ENCODE measurements around the gene SLC12A6.
"Not testable (repeated sequence)": the region's sequence is repeated elsewhere in the genome, so short reads cannot be mapped to it uniquely, and the experiment has no call there.

The SLC12A6 gene

DNA sequence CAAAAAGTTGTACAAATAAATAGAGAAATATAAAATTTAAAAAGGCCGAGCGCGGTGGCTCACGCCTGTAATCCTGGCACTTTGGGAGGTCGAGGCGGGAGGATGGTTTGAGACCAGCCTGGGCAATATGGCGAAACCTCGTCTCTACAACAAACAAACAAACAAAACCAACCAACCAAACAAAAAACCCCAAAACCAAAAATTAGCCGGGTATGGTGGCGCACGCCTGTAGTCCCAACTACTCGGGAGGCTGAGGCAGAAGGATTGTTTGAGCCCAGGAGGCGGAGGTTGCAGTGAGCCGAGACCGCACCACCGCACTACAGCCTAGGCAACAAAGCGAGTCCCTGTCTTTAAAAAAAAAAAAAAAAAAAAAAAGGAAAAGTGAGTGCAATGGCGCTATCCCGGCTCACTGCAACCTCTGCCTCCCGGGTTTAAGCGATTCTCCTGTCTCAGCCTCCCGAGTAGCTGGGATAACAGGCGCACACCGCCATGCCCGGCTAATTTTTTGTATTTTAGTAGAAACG lies 4.7 kb upstream of the SLC12A6 start:
- Histone ChIP-seq H3K4me3 (ENCODE audit: low read depth, low read length) (peak overlapping the region; percentile 76), H3K27ac (ENCODE audit: extremely low read depth, low read depth, low read length) (peak overlapping the region; percentile 40), H3K36me3 (ENCODE audit: control insufficient read depth in 2 of 2, insufficient read depth in 1 of 2, low read length in 2 of 2) (peaks cover 6 to 23% of the 10 kb centered on the region in 2 experiments; a peak in 2 of 3 replicates)
- not testable (repeated sequence) for H3K4me1 ChIP-seq (ENCODE audit: control insufficient read depth, insufficient read depth, low read length); H3K9me3 ChIP-seq (ENCODE audit: control insufficient read depth, insufficient read depth, low read depth, low read length)
- 0 out of 2 replicates have a peak, but pooled peaks have one; percentile 0 for TF ChIP-seq ZNF391 (tag by site-specific recombination; IDR thresholded peaks at IDR 0.05; ENCODE audit: borderline replicate concordance, low read depth)
- TF ChIP-seq, protein P1, sequence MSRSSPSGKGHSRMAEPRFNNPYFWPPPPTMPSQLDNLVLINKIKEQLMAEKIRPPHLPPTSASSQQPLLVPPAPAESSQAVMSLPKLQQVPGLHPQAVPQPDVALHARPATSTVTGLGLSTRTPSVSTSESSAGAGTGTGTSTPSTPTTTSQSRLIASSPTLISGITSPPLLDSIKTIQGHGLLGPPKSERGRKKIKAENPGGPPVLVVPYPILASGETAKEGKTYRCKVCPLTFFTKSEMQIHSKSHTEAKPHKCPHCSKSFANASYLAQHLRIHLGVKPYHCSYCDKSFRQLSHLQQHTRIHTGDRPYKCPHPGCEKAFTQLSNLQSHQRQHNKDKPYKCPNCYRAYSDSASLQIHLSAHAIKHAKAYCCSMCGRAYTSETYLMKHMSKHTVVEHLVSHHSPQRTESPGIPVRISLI (tag by site-specific recombination; IDR thresholded peaks at IDR 0.05) = peak; percentile 71; the same call in 1 of the 2 replicates
- TF ChIP-seq ZNF280D (tag by site-specific recombination; IDR thresholded peaks at IDR 0.05) = peak; percentile 75; the same call in 1 of the 2 replicates
- CTCF ChIA-PET = interaction anchor here (0.6 to 1.8 kb wide), 5 partner anchors 19 to 240 kb away, joined by 3 to 15 read pairs (median 4); partner anchors contain the start of gene LPCAT4
- POLR2A ChIA-PET = interaction anchor here (0.7 to 1.8 kb wide), 5 partner anchors 24 to 372 kb away, joined by 4 to 8 read pairs (median 4); partner anchors contain the start of genes KATNBL1 and LPCAT4

DNA sequence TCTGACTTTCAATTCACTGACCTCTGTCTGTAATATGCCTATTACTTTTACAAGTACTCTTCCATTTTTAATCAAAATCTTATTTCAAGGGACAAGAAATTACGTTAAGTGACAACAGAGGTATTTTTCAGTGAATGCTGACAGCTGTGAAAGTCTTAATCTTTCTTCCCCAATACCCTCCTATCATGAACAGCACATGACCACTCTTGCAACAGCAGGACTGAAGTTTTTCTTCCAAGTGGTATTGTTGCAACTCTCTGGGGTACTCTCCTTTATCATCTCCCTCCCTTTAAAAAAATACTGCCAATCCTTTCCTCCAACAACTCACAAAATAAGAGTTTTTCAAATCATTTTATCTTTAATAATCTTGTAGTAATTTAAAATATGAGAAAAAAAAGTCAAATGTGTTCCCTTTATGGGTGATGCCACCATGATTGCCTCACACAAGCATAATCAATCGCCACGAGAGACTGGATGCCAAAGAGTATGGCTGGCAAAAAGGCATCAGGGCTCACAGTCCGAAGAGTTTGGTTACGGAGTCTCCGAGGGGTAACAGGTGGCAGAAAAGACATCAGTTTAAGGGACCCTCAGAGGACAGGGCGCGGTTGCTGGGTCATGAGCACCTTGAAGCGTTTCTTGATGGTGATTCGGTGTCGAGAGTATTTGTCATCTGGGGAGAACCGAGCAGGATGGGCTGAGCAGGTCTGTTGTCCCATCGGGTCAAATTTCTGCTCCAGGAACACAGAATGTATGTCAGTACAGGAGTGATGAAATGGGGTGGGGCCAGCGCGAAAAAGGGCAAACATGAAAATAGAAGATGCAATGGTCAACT lies 4.0 kb upstream of the SLC12A6 start:
- ChIA-PET CTCF (no interaction called here), POLR2A (no interaction called here)
- Histone ChIP-seq H3K4me1 (ENCODE audit: control insufficient read depth, insufficient read depth, low read length) (no peaks in the 10 kb centered on the region), H3K36me3 (ENCODE audit: control insufficient read depth in 2 of 2, insufficient read depth in 1 of 2, low read length in 2 of 2) (peaks cover 6 to 23% of the 10 kb centered on the region in 2 experiments; a peak in 2 of 3 replicates), H3K27ac (ENCODE audit: extremely low read depth, low read depth, low read length) (no peak overlapping the region), H3K9me3 (ENCODE audit: control insufficient read depth, insufficient read depth, low read depth, low read length) (no peaks in the 10 kb centered on the region), H3K4me3 (ENCODE audit: low read depth, low read length) (peak overlapping the region; percentile 76; the same call in 1 of the 2 replicates)
- peak; percentile 47; the same call in 1 of the 2 replicates for TF ChIP-seq SCRT2 (tag by site-specific recombination; IDR thresholded peaks at IDR 0.05)
- TF ChIP-seq ZBTB17 (tag by site-specific recombination; IDR thresholded peaks at IDR 0.05) = peak; percentile 92
- no peak for TF ChIP-seq ZNF211 (tag by site-specific recombination; IDR thresholded peaks at IDR 0.05; ENCODE audit: low read depth)

DNA sequence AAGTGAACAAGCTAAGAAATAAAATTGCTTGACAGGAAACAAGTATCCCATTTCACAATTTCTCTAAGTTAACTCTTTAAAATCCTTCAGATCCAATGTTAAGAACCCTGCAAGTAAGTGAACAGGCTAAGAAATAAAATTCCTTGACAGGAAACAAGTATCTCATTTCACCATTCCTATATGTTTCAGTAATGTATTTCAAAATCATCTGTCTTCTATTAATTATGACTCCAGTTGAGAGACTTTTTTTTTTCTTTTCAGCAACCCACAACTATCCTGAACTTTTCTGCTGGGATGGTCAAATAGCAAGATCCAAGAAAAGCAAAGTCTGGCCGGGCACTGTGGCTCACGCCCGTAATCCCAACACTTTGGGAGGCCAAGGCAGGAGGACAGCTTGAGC lies 2.4 kb upstream of the SLC12A6 start:
- CTCF ChIA-PET = interaction anchor here (1.2 to 2.0 kb wide), 2 partner anchors 19 to 27 kb away, joined by 7 to 8 read pairs; partner anchors contain the start of gene LPCAT4
- Histone ChIP-seq H3K27ac (ENCODE audit: extremely low read depth, low read depth, low read length) (no peak overlapping the region), H3K4me1 (ENCODE audit: control insufficient read depth, insufficient read depth, low read length) (no peaks in the 10 kb centered on the region), H3K36me3 (ENCODE audit: control insufficient read depth in 2 of 2, insufficient read depth in 1 of 2, low read length in 2 of 2) (peaks cover 6 to 23% of the 10 kb centered on the region in 2 experiments; a peak in 2 of 3 replicates), H3K4me3 (ENCODE audit: low read depth, low read length) (no peak overlapping the region), H3K9me3 (ENCODE audit: control insufficient read depth, insufficient read depth, low read depth, low read length) (no peaks in the 10 kb centered on the region)
- POLR2A ChIA-PET = no interaction called here
- TF ChIP-seq KLF8 (tag by site-specific recombination; IDR thresholded peaks at IDR 0.05) (no peak), ZNF138 (tag by site-specific recombination; IDR thresholded peaks at IDR 0.05; ENCODE audit: borderline replicate concordance) (no peak), ZSCAN5A (tag by site-specific recombination; IDR thresholded peaks at IDR 0.05) (no peak), GLIS2 (tag by site-specific recombination; IDR thresholded peaks at IDR 0.05) (no peak), ZNF560 (tag by site-specific recombination; IDR thresholded peaks at IDR 0.05; ENCODE audit: borderline replicate concordance) (no peak), ZNF843 (tag by site-specific recombination; IDR thresholded peaks at IDR 0.05) (no peak), ZNF426 (tag by site-specific recombination; IDR thresholded peaks at IDR 0.05) (no peak), AEBP2 (tag by site-specific recombination; IDR thresholded peaks at IDR 0.05; ENCODE audit: borderline replicate concordance) (no peak), ZNF239 (tag by site-specific recombination; IDR thresholded peaks at IDR 0.05) (no peak), ZNF157 (tag by site-specific recombination; IDR thresholded peaks at IDR 0.05) (no peak), ELK4 (IDR thresholded peaks at IDR 0.05; ENCODE audit: borderline replicate concordance, low read depth, low read length) (no peak), HOXC10 (CRISPR knock-in tag; IDR thresholded peaks at IDR 0.05) (no peak)
- TF ChIP-seq, protein P2, sequence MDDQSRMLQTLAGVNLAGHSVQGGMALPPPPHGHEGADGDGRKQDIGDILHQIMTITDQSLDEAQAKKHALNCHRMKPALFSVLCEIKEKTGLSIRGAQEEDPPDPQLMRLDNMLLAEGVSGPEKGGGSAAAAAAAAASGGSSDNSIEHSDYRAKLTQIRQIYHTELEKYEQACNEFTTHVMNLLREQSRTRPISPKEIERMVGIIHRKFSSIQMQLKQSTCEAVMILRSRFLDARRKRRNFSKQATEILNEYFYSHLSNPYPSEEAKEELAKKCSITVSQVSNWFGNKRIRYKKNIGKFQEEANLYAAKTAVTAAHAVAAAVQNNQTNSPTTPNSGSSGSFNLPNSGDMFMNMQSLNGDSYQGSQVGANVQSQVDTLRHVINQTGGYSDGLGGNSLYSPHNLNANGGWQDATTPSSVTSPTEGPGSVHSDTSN (CRISPR knock-in tag; IDR thresholded peaks at IDR 0.05) = no peak
